ENCODE results near the gene CLDN1.

GRCh38 chr3:190346541-190346940, 24.3 kb upstream of the CLDN1 start:
- TF ChIP-seq, protein P1, sequence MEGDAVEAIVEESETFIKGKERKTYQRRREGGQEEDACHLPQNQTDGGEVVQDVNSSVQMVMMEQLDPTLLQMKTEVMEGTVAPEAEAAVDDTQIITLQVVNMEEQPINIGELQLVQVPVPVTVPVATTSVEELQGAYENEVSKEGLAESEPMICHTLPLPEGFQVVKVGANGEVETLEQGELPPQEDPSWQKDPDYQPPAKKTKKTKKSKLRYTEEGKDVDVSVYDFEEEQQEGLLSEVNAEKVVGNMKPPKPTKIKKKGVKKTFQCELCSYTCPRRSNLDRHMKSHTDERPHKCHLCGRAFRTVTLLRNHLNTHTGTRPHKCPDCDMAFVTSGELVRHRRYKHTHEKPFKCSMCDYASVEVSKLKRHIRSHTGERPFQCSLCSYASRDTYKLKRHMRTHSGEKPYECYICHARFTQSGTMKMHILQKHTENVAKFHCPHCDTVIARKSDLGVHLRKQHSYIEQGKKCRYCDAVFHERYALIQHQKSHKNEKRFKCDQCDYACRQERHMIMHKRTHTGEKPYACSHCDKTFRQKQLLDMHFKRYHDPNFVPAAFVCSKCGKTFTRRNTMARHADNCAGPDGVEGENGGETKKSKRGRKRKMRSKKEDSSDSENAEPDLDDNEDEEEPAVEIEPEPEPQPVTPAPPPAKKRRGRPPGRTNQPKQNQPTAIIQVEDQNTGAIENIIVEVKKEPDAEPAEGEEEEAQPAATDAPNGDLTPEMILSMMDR (IDR thresholded peaks at IDR 0.05), result no peak
- no peak for TF ChIP-seq POLR2A (IDR thresholded peaks at IDR 0.05; ENCODE audit: low read depth)

Data from esophagus muscularis mucosa (tissue), 3 donors.